SH-SY5Y (cell line): ENCODE results near the gene MT4.

Experiments
- GATA2 ChIP-seq: IDR thresholded peaks from 2 replicates; pipeline ENCODE4 v1.6.1; 2011; ENCODE audit warnings: mild to moderate bottlenecking, low read depth, low read length
- GATA3 ChIP-seq: IDR thresholded peaks from 2 replicates; pipeline ENCODE4 v1.6.1; 2011; ENCODE audit warnings: low read depth, mild to moderate bottlenecking, low read length, moderate library complexity

- no peak for TF ChIP-seq GATA3
- TF ChIP-seq GATA2 = no peak
Measured at GRCh38 chr16:56559109-56559508, 5.8 kb upstream of the MT4 start.
